ENCODE results near the gene THAP12. TPM values are rescaled to one million over a fixed set of nuclear protein-coding genes. Genes with fewer than 3 reads are reported as not detected.

Gene THAP12
- total and polyA plus RNA-seq, 2 experiments from 2014 or later: 20.1 to 36.0 TPM

GRCh38 chr11:76313913-76314740 lies 66.8 kb downstream of the THAP12 start:
- Histone ChIP-seq H3K27me3 (ENCODE audit: insufficient read depth) (no peaks in the 10 kb centered on the region; the same call in 1 of the 2 replicates), H3K36me3 (ENCODE audit: insufficient read depth) (no peaks in the 10 kb centered on the region), H3K27ac (ENCODE audit: low read depth) (no peak overlapping the region), H3F3A (replicated peaks; ENCODE audit: low read depth) (no peaks in the 10 kb centered on the region), H3K4me3 (peak overlapping the region; percentile 26; the same call in 1 of the 2 replicates), H4K20me1 (replicated peaks; ENCODE audit: insufficient read depth) (no peaks in the 10 kb centered on the region), H3K4me1 (ENCODE audit: insufficient read depth) (peaks cover 5% of the 10 kb centered on the region; the same call in 1 of the 2 replicates), H2AFZ (peak overlapping the region; percentile 99), H3K4me2 (peak overlapping the region; percentile 67), H3K79me2 (replicated peaks; ENCODE audit: insufficient read depth) (no peaks in the 10 kb centered on the region), H3K9me2 (ENCODE audit: insufficient read depth) (no peaks in the 10 kb centered on the region)
- peak; percentile 74 for ATAC-seq
- peak; percentile 81 for DNase-seq (ENCODE audit: low spot score)
- H3K27ac Mint-ChIP-seq: no peak overlapping the region
- TF ChIP-seq REST (IDR thresholded peaks at IDR 0.05; ENCODE audit: unreplicated experiment): no peak
- TF ChIP-seq CREB1 (CRISPR knock-in tag; IDR thresholded peaks at IDR 0.05; ENCODE audit: low read depth): no peak
- TF ChIP-seq STAT1 (IDR thresholded peaks at IDR 0.05; ENCODE audit: unreplicated experiment): no peak
- TF ChIP-seq CTCF (conservative IDR thresholded peaks at IDR 0.05; ENCODE audit: low read depth in 2 of 2): no peak
- no peak for TF ChIP-seq JUNB (IDR thresholded peaks at IDR 0.05; ENCODE audit: unreplicated experiment)
- no peak for TF ChIP-seq EZH2phosphoT487 (IDR thresholded peaks at IDR 0.05; ENCODE audit: unreplicated experiment)
- H3K4me3 Mint-ChIP-seq: peak overlapping the region; percentile 38; the same call in 1 of the 3 replicates
- H3K27me3 Mint-ChIP-seq (ENCODE audit: insufficient read depth, low read depth, poor library complexity): peaks cover 24% of the 10 kb centered on the region
- H3K9me3 Mint-ChIP-seq: no peaks in the 10 kb centered on the region
- H3K4me1 Mint-ChIP-seq: peaks cover 12% of the 10 kb centered on the region
- no peaks in the 10 kb centered on the region for H3K36me3 Mint-ChIP-seq (ENCODE audit: low read depth)

- H3K36me3 ChIP-seq (ENCODE audit: insufficient read depth): no peaks in the 10 kb centered on the region
- ATAC-seq: no peak
- H3K79me2 ChIP-seq (replicated peaks; ENCODE audit: insufficient read depth): no peaks in the 10 kb centered on the region
- H3K4me1 Mint-ChIP-seq: peaks cover 15% of the 10 kb centered on the region
- no peak overlapping the region for H3K4me3 Mint-ChIP-seq
- TF ChIP-seq STAT1 (IDR thresholded peaks at IDR 0.05; ENCODE audit: unreplicated experiment): no peak
- no peak for DNase-seq (ENCODE audit: low spot score)
- peak overlapping the region; percentile 99 for H2AFZ ChIP-seq
- no peaks in the 10 kb centered on the region for H3K36me3 Mint-ChIP-seq (ENCODE audit: low read depth)
- peak overlapping the region; percentile 67; the same call in 1 of the 2 replicates for H3K4me2 ChIP-seq
- H3K27ac Mint-ChIP-seq: no peak overlapping the region
- no peaks in the 10 kb centered on the region; the same call in 1 of the 2 replicates for H3K27me3 ChIP-seq (ENCODE audit: insufficient read depth)
- no peaks in the 10 kb centered on the region for H4K20me1 ChIP-seq (replicated peaks; ENCODE audit: insufficient read depth)
- H3K9me3 Mint-ChIP-seq: no peaks in the 10 kb centered on the region
- H3K4me1 ChIP-seq (ENCODE audit: insufficient read depth): peaks cover 9% of the 10 kb centered on the region
- peaks cover 21% of the 10 kb centered on the region for H3K27me3 Mint-ChIP-seq (ENCODE audit: insufficient read depth, low read depth, poor library complexity)
- no peaks in the 10 kb centered on the region for H3K9me2 ChIP-seq (ENCODE audit: insufficient read depth)
- H3K4me3 ChIP-seq: no peak overlapping the region
- H3K27ac ChIP-seq (ENCODE audit: low read depth): no peak overlapping the region
- no peaks in the 10 kb centered on the region for H3F3A ChIP-seq (replicated peaks; ENCODE audit: low read depth)
Measured at GRCh38 chr11:76313271-76313670, 67.7 kb downstream of the THAP12 start.
